H1 (cell line): ENCODE measurements around the gene NTN5. TPM values are rescaled to one million over a fixed set of nuclear protein-coding genes. Genes with fewer than 3 reads are reported as not detected.

Source experiments
- CTCF ChIA-PET: fragments of 300-600 bp; sonication (Branson Sonifier 250); formaldehyde crosslinking; loops from one replicate; lab custom pipeline; 2021; ENCODE audit not compliant: partially characterized antibody; lab: Charles Lee
- POLR2A ChIA-PET: fragments of 300-600 bp; sonication (Branson Sonifier 250); formaldehyde crosslinking; loops from one replicate; lab custom pipeline; 2021; ENCODE audit warnings: inconsistent platforms; ENCODE audit not compliant: partially characterized antibody; lab: Charles Lee
- DNase-seq, 2 experiments: peaks; one replicate each; pipeline versions ENCODE4 v3.0.0 to v3.0.0-alpha.2; 2010 to 2022; ENCODE audit warnings: low spot score in 2 of 2, low read depth in 1 of 2, mixed read lengths in 1 of 2
- FAIRE-seq: peaks from 2 replicates; lab custom pipeline; 2011; peaks lifted over from hg19 to GRCh38; lab: Jason Lieb, UNC
- H2AFZ ChIP-seq: 2 replicates; pipeline ENCODE4 v1.8.1; 2012; ENCODE audit warnings: low read length, inconsistent platforms
- H2AK5ac ChIP-seq: 2 replicates; pipeline ENCODE4 v1.6.1; 2013; ENCODE audit warnings: low read depth, low read length
- H2BK120ac ChIP-seq: replicated peaks from 2 replicates; pipeline ENCODE3; 2013; ENCODE audit warnings: low read depth, low read length, inconsistent platforms
- H2BK12ac ChIP-seq: 2 replicates; pipeline ENCODE4 v1.6.1; 2013; ENCODE audit warnings: low read depth, low read length
- H2BK15ac ChIP-seq: 2 replicates; pipeline ENCODE4 v1.6.1; 2013; ENCODE audit warnings: low read length
- H2BK20ac ChIP-seq: 2 replicates; pipeline ENCODE4 v1.6.1; 2013; ENCODE audit warnings: low read length
- H2BK5ac ChIP-seq: 2 replicates; pipeline ENCODE4 v1.6.1; 2013; ENCODE audit warnings: low read depth, low read length
- H3K14ac ChIP-seq: 2 replicates; pipeline ENCODE4 v1.6.1; 2013; ENCODE audit warnings: inconsistent platforms; ENCODE audit not compliant: insufficient read length
- H3K18ac ChIP-seq: 2 replicates; pipeline ENCODE4 v1.6.1; 2013; ENCODE audit warnings: low read length; ENCODE audit errors: extremely low read depth
- H3K23ac ChIP-seq: 2 replicates; pipeline ENCODE4 v1.6.1; 2013; ENCODE audit warnings: inconsistent platforms; ENCODE audit not compliant: insufficient read length
- H3K23me2 ChIP-seq: 2 replicates; pipeline ENCODE4 v1.6.1; 2013; ENCODE audit warnings: low read depth, low read length
- H3K27ac ChIP-seq: 2 replicates; pipeline ENCODE4 v1.6.1; 2011; ENCODE audit warnings: low read depth, low read length, inconsistent platforms
- H3K27me3 ChIP-seq, 4 experiments: replicated peaks in 1 of 4; 1 replicate in 1 of 4; 2 replicates in 3 of 4; pipeline versions ENCODE4 v1.6.1 to v1.8.1; 2011 to 2013; ENCODE audit warnings: low read length in 3 of 4, mild to moderate bottlenecking in 3 of 4, inconsistent platforms in 2 of 4, mixed read lengths in 2 of 4, moderate library complexity in 1 of 4; ENCODE audit not compliant: control insufficient read depth in 3 of 4, insufficient read depth in 3 of 4; ENCODE audit errors: extremely low read depth in 1 of 4
- H3K36me3 ChIP-seq, 4 experiments: 2 replicates each; pipeline versions ENCODE4 v1.6.1 to v1.8.1; 2011 to 2013; ENCODE audit warnings: mild to moderate bottlenecking in 4 of 4, low read length in 3 of 4, moderate library complexity in 2 of 4, control low read depth in 1 of 4, inconsistent platforms in 1 of 4; ENCODE audit not compliant: insufficient read depth in 4 of 4, control insufficient read depth in 2 of 4
- H3K4ac ChIP-seq: replicated peaks from 2 replicates; pipeline ENCODE3; 2013; ENCODE audit warnings: low read length, low read depth, mixed read lengths, inconsistent platforms; ENCODE audit not compliant: insufficient read length
- H3K4me1 ChIP-seq, 4 experiments: replicated peaks in 1 of 4; 1 replicate in 1 of 4; 2 replicates in 3 of 4; pipeline versions ENCODE4 v1.6.1 to v1.8.1; 2011 to 2013; ENCODE audit warnings: low read length in 3 of 4, inconsistent platforms in 2 of 4, mixed read lengths in 1 of 4; ENCODE audit not compliant: insufficient read depth in 4 of 4, control insufficient read depth in 3 of 4
- H3K4me2 ChIP-seq, 2 experiments: 2 replicates each; pipeline versions ENCODE4 v1.6.1 to v1.8.1; 2011 to 2013; ENCODE audit warnings: low read depth in 2 of 2, low read length in 2 of 2, control low read depth in 1 of 2, inconsistent platforms in 1 of 2, mild to moderate bottlenecking in 1 of 2; ENCODE audit not compliant: insufficient read depth in 1 of 2
- H3K4me3 ChIP-seq, 4 experiments: fragments of 200-600, 300-600 bp in 1 of 4; sonication (generic), shearing (Covaris generic), sonication (Bioruptor Twin) in 1 of 4; 2 replicates each; pipeline versions ENCODE4 v1.5.1 to v1.8.1; 2011 to 2016; ENCODE audit warnings: low read length in 4 of 4, low read depth in 3 of 4, control low read depth in 2 of 4, inconsistent platforms in 2 of 4, mild to moderate bottlenecking in 2 of 4, mixed read lengths in 1 of 4, moderate library complexity in 1 of 4; ENCODE audit not compliant: insufficient read depth in 2 of 4; ENCODE audit errors: extremely low read depth in 1 of 4
- H3K56ac ChIP-seq: replicated peaks from 2 replicates; pipeline ENCODE3; 2013; ENCODE audit warnings: low read depth, mild to moderate bottlenecking, mixed read lengths, low read length, inconsistent platforms; ENCODE audit not compliant: insufficient read length
- H3K79me1 ChIP-seq: 2 replicates; pipeline ENCODE4 v1.6.1; 2013; ENCODE audit warnings: low read depth, low read length, control low read depth
- H3K79me2 ChIP-seq, 2 experiments: 2 replicates each; pipeline versions ENCODE4 v1.6.1 to v1.8.1; 2012 to 2013; ENCODE audit warnings: low read length in 2 of 2, mild to moderate bottlenecking in 2 of 2, inconsistent platforms in 1 of 2; ENCODE audit not compliant: insufficient read depth in 2 of 2, control insufficient read depth in 1 of 2
- H3K9ac ChIP-seq, 4 experiments: replicated peaks in 1 of 4; 1 replicate in 1 of 4; 2 replicates in 3 of 4; pipeline versions ENCODE4 v1.6.1 to v1.8.1; 2011 to 2013; ENCODE audit warnings: low read depth in 3 of 4, low read length in 3 of 4, control low read depth in 2 of 4, mild to moderate bottlenecking in 2 of 4, moderate library complexity in 2 of 4, inconsistent platforms in 1 of 4; ENCODE audit errors: extremely low read depth in 1 of 4
- H3K9me3 ChIP-seq, 2 experiments: 2 replicates each; pipeline versions ENCODE4 v1.6.1 to v1.8.1; 2012 to 2013; ENCODE audit warnings: mild to moderate bottlenecking in 2 of 2, moderate library complexity in 2 of 2, control low read depth in 1 of 2, inconsistent platforms in 1 of 2, low read depth in 1 of 2, low read length in 1 of 2, mixed read lengths in 1 of 2; ENCODE audit not compliant: insufficient read depth in 2 of 2
- H4K20me1 ChIP-seq, 2 experiments: replicated peaks in 1 of 2; 2 replicates each; pipeline versions ENCODE3 to v1.8.1; 2011 to 2013; ENCODE audit warnings: inconsistent platforms in 2 of 2, low read length in 2 of 2, mild to moderate bottlenecking in 1 of 2; ENCODE audit not compliant: insufficient read depth in 2 of 2, control insufficient read depth in 1 of 2
- H4K5ac ChIP-seq: 2 replicates; pipeline ENCODE4 v1.6.1; 2013; ENCODE audit warnings: low read length, low read depth, mixed read lengths, inconsistent platforms; ENCODE audit not compliant: insufficient read length
- H4K8ac ChIP-seq: 2 replicates; pipeline ENCODE4 v1.8.0; 2013; ENCODE audit warnings: mild to moderate bottlenecking, moderate library complexity, low read length, inconsistent platforms; ENCODE audit not compliant: insufficient read depth; ENCODE audit errors: extremely low read depth
- H4K91ac ChIP-seq: replicated peaks from 2 replicates; pipeline ENCODE3; 2013; ENCODE audit warnings: low read length, mixed read lengths, inconsistent platforms; ENCODE audit not compliant: insufficient read length
- BRCA1 ChIP-seq: IDR thresholded peaks from 2 replicates; pipeline ENCODE4 v1.6.1; 2012; ENCODE audit warnings: low read depth, low read length, improper control_type of control experiment
- CHD2 ChIP-seq: IDR thresholded peaks from 2 replicates; pipeline ENCODE4 v1.6.1; 2012; ENCODE audit warnings: low read length, improper control_type of control experiment
- EP300 ChIP-seq, 2 experiments: IDR thresholded peaks; 1 replicate in 1 of 2; 2 replicates in 1 of 2; pipeline ENCODE4 v1.6.1; 2011 to 2012; ENCODE audit warnings: low read depth in 2 of 2, low read length in 2 of 2, mild to moderate bottlenecking in 2 of 2, borderline replicate concordance in 1 of 2, inconsistent platforms in 1 of 2, moderate library complexity in 1 of 2
- POLR2AphosphoS5 ChIP-seq: IDR thresholded peaks from 2 replicates; pipeline ENCODE4 v1.6.1; 2011; ENCODE audit warnings: low read depth, low read length
- WGBS, 2 experiments: shearing (Covaris generic) in 1 of 2; methylation state at CpG; one replicate each; pipeline versions ENCODE4 v1.1.6 to v1.1.7; 2013 to 2015; ENCODE audit warnings: low lambda C conversion rate in 2 of 2, mixed read lengths in 2 of 2, inconsistent platforms in 1 of 2, low coverage in 1 of 2, missing lambda C conversion rate in 1 of 2; ENCODE audit not compliant: insufficient replicate concordance in 2 of 2, insufficient coverage in 1 of 2, insufficient read length in 1 of 2; ENCODE audit errors: extremely low coverage in 1 of 2, missing lambda C conversion rate in 1 of 2; 5-methylcytosine and 5-hydroxymethylcytosine counted together
- polyA plus RNA-seq, 7 experiments: library from polyadenylated mRNA; depleted of rRNA in 3 of 7; stranded (reverse) in 5 of 7; unstranded in 2 of 7; fragments of >200 nt in 5 of 7; fragments of 200-250 nt in 2 of 7; gene quantifications; 1 replicate in 5 of 7; 2 replicates in 1 of 7; 4 replicates in 1 of 7; pipeline versions ENCODE4 v1.2.1 to v1.2.3, GENCODE V29; 2011 to 2013; ENCODE audit warnings: missing spikeins in 2 of 7, mixed read lengths in 2 of 7
- total RNA-seq: library from RNA; stranded (reverse); fragmentation: NEBNext Ultra II Directional; extraction: Animal tissue kit (Norgen Biotek cat#: 25700); gene quantifications from 2 replicates; pipeline ENCODE4 v1.2.1, GENCODE V29; 2021

NTN5 gene
- total and polyA plus RNA-seq, 2 of the 8 experiments (the other 6 are each of a cell fraction or from before 2014, with no cell fraction given), result 0.47 to 0.85 TPM

DNA sequence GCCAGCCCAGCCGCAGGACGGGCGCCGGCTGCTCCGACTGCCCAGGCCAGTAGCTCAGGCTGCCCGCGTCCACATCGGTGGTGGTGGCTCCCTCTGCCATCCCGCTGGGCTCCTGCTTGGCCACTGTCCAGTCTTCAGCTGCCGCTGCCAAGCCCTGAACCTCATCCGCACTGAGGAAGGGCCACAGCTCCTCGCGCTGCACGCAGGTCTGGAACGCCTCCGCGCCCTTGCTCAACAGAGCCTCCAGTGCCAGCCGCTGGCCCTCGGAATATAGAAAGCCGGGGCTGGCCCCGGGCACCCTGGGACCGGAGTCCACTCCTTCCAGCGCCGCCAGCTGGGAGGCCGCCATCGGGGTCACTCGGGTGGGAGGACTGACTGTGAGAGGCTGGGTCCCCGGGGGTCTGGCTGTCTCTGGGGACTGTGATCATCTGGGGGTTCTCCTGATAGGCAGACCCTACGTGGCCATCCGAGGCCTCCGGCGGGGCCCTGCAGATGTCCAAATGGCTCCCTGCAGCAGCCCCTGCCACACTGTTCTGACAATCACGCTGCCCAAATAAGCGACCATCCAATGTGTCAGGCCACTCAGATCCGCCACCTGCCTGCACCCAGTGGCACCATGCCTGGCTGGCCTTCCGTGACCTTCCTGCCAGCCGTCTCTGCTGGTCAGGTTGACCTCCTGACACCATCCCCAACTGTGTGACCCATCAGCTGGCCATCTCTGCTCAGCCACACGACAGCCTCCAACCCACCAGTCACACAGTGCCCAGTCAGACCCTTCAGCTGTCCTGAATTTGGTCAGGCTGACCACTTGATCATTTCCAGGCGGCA, 59.6 kb downstream of the NTN5 start:
- Histone ChIP-seq H3K27me3 (no peaks in the 10 kb centered on the region), H3K56ac (no peak overlapping the region), H3K23ac (no peak overlapping the region), H4K5ac (no peak overlapping the region), H3K27ac (peak overlapping the region; percentile 80), H3K79me1 (peaks cover 4% of the 10 kb centered on the region; the same call in 1 of the 2 replicates), H3K36me3 (peaks cover 17 to 31% (median 21%) of the 10 kb centered on the region in 4 experiments), H2BK12ac (peak overlapping the region; percentile 90; the same call in 1 of the 2 replicates), H2BK20ac (peak overlapping the region; percentile 61; the same call in 1 of the 2 replicates), H3K14ac (no peak overlapping the region), H2BK120ac (no peak overlapping the region), H3K4me2 (0 out of 4 replicates have a peak overlapping the region, but pooled peaks of 1 of the 2 experiments have one; percentile 1), H3K9ac (peak overlapping the region in 2 of 4 experiments; percentile 25 to 50; a peak in 3 of 7 replicates), H3K9me3 (no peaks in the 10 kb centered on the region), H3K18ac (no peak overlapping the region), H3K4ac (peak overlapping the region; percentile 99), H3K23me2 (peaks cover 4% of the 10 kb centered on the region; the same call in 1 of the 2 replicates), H2AFZ (no peak overlapping the region), H4K20me1 (peaks cover 25 to 37% of the 10 kb centered on the region in 2 experiments), H3K4me3 (no peak overlapping the region), H3K79me2 (peaks cover 14 to 22% of the 10 kb centered on the region in 2 experiments), H3K4me1 (peaks cover 0 to 46% (median 35%) of the 10 kb centered on the region in 4 experiments; a peak in 6 of 7 replicates), H2BK5ac (peak overlapping the region; percentile 88), H4K8ac (0 out of 2 replicates have a peak overlapping the region, but pooled peaks have one; percentile 54), H2AK5ac (peak overlapping the region; percentile 54; the same call in 1 of the 2 replicates), H4K91ac (peak overlapping the region; percentile 71), H2BK15ac (peak overlapping the region; percentile 88; the same call in 1 of the 2 replicates)
- peak; percentile 89 for TF ChIP-seq POLR2AphosphoS5
- no peak for TF ChIP-seq BRCA1
- TF ChIP-seq EP300 (IDR thresholded peaks at IDR 0.05; ENCODE audit: borderline replicate concordance in 1 of 2, low read depth in 2 of 2, low read length in 2 of 2), result no peak
- TF ChIP-seq CHD2, result no peak
- DNase-seq, result no peak
- no peak for FAIRE-seq
- CTCF ChIA-PET, result interaction anchor here (0.7 to 7.2 kb wide), 3 partner anchors 18 to 124 kb away, joined by 3 to 37 read pairs (median 4); no protein-coding TSS in a partner anchor
- POLR2A ChIA-PET, result interaction anchor here (0.8 to 30.9 kb wide), 15 partner anchors 1 to 151 kb away, joined by 3 to 788 read pairs (median 4); partner anchors contain the start of genes CA11, DBP, FAM83E and RPL18
- WGBS, 2 experiments, result 90% methylated on average over 39 of the region's 39 CpGs; no CpG with 5 or more reads in 1 of the 2 experiments
